Left colon (tissue), 2 donors: ENCODE data around the gene GPX1. TPM values are rescaled to one million over a fixed set of nuclear protein-coding genes. Genes with fewer than 3 reads are reported as not detected.
A peak's percentile ranks its signal among the peaks of the same experiment; 100 is the strongest.
"Not testable (repeated sequence)": the region's sequence is repeated elsewhere in the genome, so short reads cannot be mapped to it uniquely, and the experiment has no call there.

Experiments used
- ATAC-seq: fragments of 200-7000 bp; cut with Tn5 transposase; one replicate; pipeline ENCODE4 v1.9.1; 2020; ENCODE audit warnings: mild to moderate bottlenecking, moderate library complexity
- DNase-seq, 2 donors: peaks; one replicate each; pipeline ENCODE4 v3.0.0-alpha.2; 2020
- intact Hi-C, 2 donors: fragments of 100-400 bp; cut with DNase I in 1 of 2; cut with micrococcal nuclease in 1 of 2; formaldehyde crosslinking; loops; one replicate each; pipeline versions ENCODE4 v1.11.2 to v1.14.0; 2022; cut with DNase I, micrococcal nuclease
- total RNA-seq, 2 donors: library from RNA; stranded (reverse); fragmentation: NEBNext Ultra II Directional; extraction: Animal tissue kit (Norgen Biotek cat#: 25700); gene quantifications; one replicate each; pipeline ENCODE4 v1.2.1, GENCODE V29; 2021
- donor health status: DM: no; HTN: no; CAD: no.
- donor health status: DM: yes; HTN: yes; CAD: no.

GPX1 gene
- total RNA-seq, 2 donors from 2014 or later = 128 to 146 TPM

DNA sequence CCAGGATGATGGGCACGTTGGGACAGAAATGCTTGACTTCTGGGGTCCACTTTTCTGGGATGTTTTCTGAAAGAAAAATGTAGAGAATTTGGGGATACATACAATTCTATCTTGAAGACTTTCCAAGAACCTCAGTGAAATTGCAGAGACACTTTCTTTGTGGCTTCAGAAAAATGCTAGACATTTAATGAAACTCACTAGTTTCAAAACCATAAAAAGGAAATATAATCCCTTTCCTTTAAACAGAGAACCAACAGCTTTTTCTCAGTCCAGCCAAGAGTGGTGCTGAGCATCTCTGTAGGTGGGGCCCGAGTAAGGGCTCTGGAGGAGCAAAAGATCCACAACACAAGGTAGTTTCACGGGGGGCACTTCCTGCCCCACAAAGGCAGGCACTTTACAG, 4.4 kb upstream of the GPX1 start:
- ATAC-seq (no peak), DNase-seq (no peak)
- intact Hi-C loops = loop anchor here in 1 of 2 donors (5.0 kb wide), 1 partner anchor 40 kb away; no protein-coding TSS in a partner anchor

GRCh38 chr3:49359623-49360022, 1.5 kb upstream of the GPX1 start:
- ATAC-seq = no peak
- intact Hi-C loops = loop anchor here in 1 of 2 donors (5.0 kb wide), 1 partner anchor 43 kb away; no protein-coding TSS in a partner anchor

GRCh38 chr3:49358884-49359225, 702 bp upstream of the GPX1 start:
- ATAC-seq (peak; percentile 16), DNase-seq (no peak)
- intact Hi-C loops = no loop called here

More at GRCh38 chr3:49359623-49360022, 1.5 kb upstream of the GPX1 start:
- DNase-seq = no peak

DNA sequence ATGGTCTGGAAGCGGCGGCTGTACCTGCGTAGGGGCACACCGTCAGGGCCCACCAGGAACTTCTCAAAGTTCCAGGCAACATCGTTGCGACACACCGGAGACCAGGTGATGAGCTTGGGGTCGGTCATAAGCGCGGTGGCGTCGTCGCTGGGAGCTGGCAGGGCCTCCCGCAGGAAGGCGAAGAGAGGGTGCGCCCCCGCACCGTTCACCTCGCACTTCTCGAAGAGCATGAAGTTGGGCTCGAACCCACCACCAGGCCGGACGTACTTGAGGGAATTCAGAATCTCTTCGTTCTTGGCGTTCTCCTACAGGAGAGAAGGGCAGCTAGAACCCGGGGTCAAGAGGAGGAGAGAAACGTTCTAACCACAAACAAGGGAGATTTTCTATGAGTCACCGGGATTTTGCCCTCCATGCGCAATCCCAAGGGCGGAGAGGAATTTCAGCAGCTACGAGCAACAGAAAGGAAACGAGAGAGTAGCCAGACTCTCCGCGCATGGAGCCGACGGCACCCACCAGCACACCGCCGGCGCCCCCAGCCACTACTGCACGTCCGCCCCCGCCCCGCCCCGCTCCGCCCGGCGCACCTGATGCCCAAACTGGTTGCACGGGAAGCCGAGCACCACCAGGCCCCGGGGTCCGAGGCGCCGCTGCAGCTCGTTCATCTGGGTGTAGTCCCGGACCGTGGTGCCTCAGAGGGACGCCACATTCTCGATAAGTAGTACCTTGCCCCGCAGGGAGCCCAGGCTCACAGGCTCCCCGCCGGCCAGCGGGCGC, 523 bp downstream of the GPX1 start:
- ATAC-seq (peak; percentile 47), DNase-seq (peak; percentile 42 to 70)
- intact Hi-C loops = not testable (repeated sequence)

- not testable (repeated sequence) for DNase-seq
Measured at GRCh38 chr3:49357095-49357442, 1.1 kb downstream of the GPX1 start.

GRCh38 chr3:49352890-49353421, 5.2 kb downstream of the GPX1 start:
- no peak for ATAC-seq
- no peak for DNase-seq
- intact Hi-C loops = no loop called here

More at GRCh38 chr3:49357095-49357442, 1.1 kb downstream of the GPX1 start:
- intact Hi-C loops, ATAC-seq: not testable (repeated sequence)

DNA sequence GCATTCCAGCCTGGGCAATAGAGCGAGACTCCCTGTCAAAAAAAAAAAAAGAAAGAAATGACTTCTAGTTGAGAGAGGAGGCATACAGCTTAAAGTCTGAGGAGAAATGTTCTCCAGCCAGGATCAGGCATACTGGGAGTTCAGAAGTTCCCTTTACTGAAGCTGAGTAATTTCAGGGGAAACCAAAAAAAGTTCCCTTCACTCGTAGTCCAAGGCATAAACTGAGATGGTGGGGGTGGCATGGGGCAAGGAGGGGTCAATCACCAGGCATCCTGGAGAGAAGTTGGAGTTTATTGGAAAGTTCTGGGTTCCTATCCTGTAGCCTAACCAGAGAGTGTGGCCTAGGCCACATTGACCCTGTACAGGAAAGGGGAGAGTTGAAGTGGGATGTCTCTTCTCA, 5.9 kb downstream of the GPX1 start:
- intact Hi-C loops = no loop called here
- no peak for ATAC-seq
- DNase-seq = no peak

DNA sequence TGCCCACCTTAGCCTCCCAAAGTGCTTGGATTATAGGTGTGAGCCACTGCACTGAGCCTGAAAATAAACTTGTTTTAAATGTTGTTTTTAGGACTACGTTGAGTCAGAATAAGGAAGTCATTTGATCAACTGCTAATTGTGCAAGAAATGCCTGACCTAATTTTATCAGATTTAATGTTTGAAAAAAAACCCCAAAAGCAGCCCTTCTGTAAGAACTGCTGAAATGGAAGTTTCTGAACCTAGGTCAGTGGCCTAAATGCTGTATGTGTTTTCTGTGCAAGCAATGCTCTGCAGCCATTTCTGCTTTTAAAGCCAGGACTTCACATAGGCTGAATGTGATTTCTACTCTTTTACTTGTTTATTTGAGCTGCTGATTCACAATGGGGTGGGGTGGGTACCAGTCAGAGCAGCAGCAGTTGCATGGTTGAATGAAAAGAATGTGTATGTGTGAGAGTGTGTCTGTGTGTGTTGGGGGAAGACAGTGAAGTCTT, 6.6 kb downstream of the GPX1 start:
- intact Hi-C loops = no loop called here
- ATAC-seq (peak; percentile 11), DNase-seq (no peak)

- intact Hi-C loops = no loop called here
- DNase-seq = no peak
- peak; percentile 40 for ATAC-seq
Measured at GRCh38 chr3:49349348-49350114, 8.6 kb downstream of the GPX1 start.

- ATAC-seq, intact Hi-C loops, DNase-seq: not testable (repeated sequence)
Measured at GRCh38 chr3:49348361-49348760, 9.8 kb downstream of the GPX1 start.

GRCh38 chr3:49346797-49347251, 11.3 kb downstream of the GPX1 start:
- ATAC-seq = peak; percentile 76
- intact Hi-C loops = no loop called here
- peak in 1 of 2 donors; percentile 44 for DNase-seq

DNA sequence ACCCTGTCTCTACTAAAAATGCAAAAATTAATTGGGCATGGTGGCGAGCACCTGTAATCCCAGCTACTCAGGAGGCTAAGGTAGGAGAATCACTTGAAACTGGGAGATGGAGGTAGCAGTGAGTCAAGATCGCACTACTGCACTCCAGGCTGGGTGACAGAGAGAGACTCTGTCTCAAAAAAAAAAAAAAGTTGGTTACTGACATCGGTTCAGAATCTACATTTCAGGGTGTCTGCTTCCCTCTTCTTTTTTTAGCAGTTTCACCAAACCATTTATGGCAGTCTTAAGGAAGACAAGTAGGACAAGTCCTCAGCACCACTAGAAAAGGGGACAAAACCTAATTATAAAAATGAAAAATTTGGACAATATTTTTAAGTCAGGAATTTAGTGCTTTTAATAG, 15.0 kb downstream of the GPX1 start:
- DNase-seq = no peak
- intact Hi-C loops = no loop called here

GRCh38 chr3:49341996-49342395, 16.2 kb downstream of the GPX1 start:
- DNase-seq (no peak), ATAC-seq (no peak)
- intact Hi-C loops = loop anchor here in 1 of 2 donors (2.0 kb wide), 1 partner anchor 171 kb away; the partner anchor contains the start of gene KLHDC8B

More for the DNA sequence above, 15.0 kb downstream of the GPX1 start:
- no peak for ATAC-seq

DNA sequence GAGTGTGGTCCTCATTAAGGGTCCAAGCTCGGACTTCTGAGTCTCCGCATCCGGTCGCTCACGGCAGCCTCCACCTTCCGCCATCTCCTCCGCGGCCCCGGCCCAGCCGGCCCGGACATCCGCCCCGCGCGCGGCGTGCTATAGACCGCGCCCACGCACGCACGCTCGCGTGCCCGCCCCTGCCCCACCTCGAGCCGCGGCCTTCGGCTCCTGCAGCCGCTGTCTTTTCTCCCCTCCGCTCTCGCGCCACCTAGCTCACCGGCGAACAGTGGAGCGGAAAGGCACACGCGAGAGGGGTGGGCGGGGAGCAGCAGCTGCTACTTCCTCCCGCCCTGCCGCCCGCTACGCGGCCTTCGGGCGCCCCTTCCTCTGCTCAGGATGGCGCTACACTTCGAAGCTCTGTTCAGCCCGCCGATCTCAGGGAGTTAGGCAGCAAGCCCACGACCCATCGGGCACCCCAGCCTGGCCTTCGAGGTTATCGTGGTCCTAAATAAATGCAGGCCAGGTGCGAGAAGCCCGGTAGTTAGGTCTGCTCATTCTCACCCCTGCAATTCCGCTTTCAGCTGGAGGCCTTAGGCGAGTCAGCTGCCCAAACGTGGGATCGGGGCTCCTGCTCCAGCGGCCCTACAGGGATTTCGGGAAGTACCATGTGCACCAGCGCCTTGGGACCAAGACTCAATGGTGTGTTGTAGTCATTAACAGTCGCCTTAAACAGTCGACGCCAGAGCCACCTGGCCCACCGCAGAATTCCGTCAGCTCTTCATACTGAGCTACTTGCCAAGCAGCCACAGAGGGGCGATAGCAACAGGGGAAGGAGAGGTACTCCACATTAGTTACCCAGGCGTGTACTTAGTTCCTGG, 18.0 kb downstream of the GPX1 start, which contains the start of gene USP4:
TSS of gene USP4 (minus strand) at position 113 of the 860 bp plus-strand sequence. CDS start at position 84, 29 bp downstream.
- intact Hi-C loops = loop anchor here in 1 of 2 donors (2.0 to 10.0 kb wide), 2 partner anchors 105 to 169 kb away; partner anchors contain the start of gene KLHDC8B

DNA sequence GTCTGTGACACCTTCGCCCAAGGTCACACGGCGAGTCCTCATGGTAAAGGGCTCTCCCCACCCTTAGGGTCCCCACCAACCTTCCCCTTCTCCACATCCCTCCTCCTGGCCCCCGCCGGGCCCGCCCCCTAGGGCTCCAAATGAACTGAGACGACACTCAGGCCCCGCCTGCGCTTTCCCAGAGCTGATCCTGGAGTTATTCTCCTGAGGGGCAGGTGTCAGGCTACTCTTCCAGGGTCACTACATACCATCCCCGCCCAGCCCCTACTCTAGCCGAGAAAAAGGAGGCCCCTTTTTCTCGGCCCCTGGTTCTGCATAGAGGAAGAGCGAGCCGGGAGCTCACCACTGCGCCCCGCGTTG, 18.6 kb downstream of the GPX1 start:
- ATAC-seq (peak; percentile 28), DNase-seq (peak; percentile 31 to 55)
- intact Hi-C loops = loop anchor here in 1 of 2 donors (10.0 kb wide), 1 partner anchor 105 kb away; no protein-coding TSS in a partner anchor

More for the DNA sequence above, 18.0 kb downstream of the GPX1 start, which contains the start of gene USP4:
- DNase-seq (peak; percentile 94 to 95), ATAC-seq (peak; percentile 96)

- intact Hi-C loops = loop anchor here in 1 of 2 donors (10.0 kb wide), 1 partner anchor 111 kb away; no protein-coding TSS in a partner anchor
- no peak for DNase-seq
- no peak for ATAC-seq
Measured at GRCh38 chr3:49333916-49334633, 24.1 kb downstream of the GPX1 start.

- no peak for ATAC-seq
- DNase-seq = no peak
- intact Hi-C loops = loop anchor here in 1 of 2 donors (10.0 kb wide), 1 partner anchor 112 kb away; no protein-coding TSS in a partner anchor
Measured at GRCh38 chr3:49333091-49333490, 25.1 kb downstream of the GPX1 start.
